Prostate gland (tissue), 2 donors: Measurements from ENCODE around the gene SUCLG2.

ENCODE experiments used
- POLR2A ChIP-seq: fragments of 450-650 bp; IDR thresholded peaks from one replicate; pipeline ENCODE4 v1.6.1; 2016; ENCODE audit warnings: antibody characterized with exemption, mild to moderate bottlenecking
- TF ChIP-seq, protein P1 (sequence below), 4 experiments: fragments of 200-600 bp in 2 of 4; fragments of 450-650 bp in 2 of 4; sonication (generic) in 2 of 4; IDR thresholded peaks; 1 replicate in 3 of 4; 2 replicates in 1 of 4; pipeline ENCODE4 v1.5.1; 2016 to 2019; ENCODE audit warnings: antibody characterized with exemption in 4 of 4, mild to moderate bottlenecking in 2 of 4, moderate library complexity in 2 of 4

DNA sequence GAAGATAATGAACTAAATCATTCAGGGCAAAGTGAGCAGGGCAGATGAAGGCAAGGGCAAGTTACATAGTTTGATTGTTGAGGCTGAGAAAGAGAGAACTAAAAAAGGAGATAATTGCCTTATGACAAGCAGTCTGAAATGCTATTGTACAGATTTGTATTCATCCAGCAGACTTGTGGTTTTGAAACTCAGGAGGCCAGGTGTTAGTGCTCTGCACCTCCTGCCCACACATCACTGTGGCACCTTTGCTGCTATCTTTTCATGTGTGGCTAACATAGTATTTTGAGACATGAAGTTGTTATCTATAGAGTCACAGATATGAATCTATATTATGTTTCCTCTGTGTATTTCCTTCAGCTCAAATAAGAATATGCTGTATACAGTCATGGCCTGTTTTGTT lies 24.3 kb upstream of the SUCLG2 start:
- TF ChIP-seq, protein P1, sequence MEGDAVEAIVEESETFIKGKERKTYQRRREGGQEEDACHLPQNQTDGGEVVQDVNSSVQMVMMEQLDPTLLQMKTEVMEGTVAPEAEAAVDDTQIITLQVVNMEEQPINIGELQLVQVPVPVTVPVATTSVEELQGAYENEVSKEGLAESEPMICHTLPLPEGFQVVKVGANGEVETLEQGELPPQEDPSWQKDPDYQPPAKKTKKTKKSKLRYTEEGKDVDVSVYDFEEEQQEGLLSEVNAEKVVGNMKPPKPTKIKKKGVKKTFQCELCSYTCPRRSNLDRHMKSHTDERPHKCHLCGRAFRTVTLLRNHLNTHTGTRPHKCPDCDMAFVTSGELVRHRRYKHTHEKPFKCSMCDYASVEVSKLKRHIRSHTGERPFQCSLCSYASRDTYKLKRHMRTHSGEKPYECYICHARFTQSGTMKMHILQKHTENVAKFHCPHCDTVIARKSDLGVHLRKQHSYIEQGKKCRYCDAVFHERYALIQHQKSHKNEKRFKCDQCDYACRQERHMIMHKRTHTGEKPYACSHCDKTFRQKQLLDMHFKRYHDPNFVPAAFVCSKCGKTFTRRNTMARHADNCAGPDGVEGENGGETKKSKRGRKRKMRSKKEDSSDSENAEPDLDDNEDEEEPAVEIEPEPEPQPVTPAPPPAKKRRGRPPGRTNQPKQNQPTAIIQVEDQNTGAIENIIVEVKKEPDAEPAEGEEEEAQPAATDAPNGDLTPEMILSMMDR (IDR thresholded peaks at IDR 0.05): no peak
- no peak for TF ChIP-seq POLR2A
